HFFc6 (cell line): ENCODE results near the gene GLYATL1. TPM values are rescaled to one million over a fixed set of nuclear protein-coding genes. Genes with fewer than 3 reads are reported as not detected.
A peak's percentile ranks its signal among the peaks of the same experiment; 100 is the strongest.

Experiments used
- DNase-seq: peaks from one replicate; pipeline ENCODE4 v3.0.0-alpha.2; 2018
- H3K27ac Mint-ChIP-seq: 2 replicates; pipeline ENCODE4 v1.8.0; 2020; ENCODE audit warnings: mild to moderate bottlenecking, mixed read lengths
- H3K27me3 Mint-ChIP-seq: 2 replicates; pipeline ENCODE4 v1.8.0; 2021; ENCODE audit warnings: mild to moderate bottlenecking, moderate library complexity, mixed read lengths; ENCODE audit not compliant: insufficient read depth
- H3K36me3 Mint-ChIP-seq: 2 replicates; pipeline ENCODE4 v1.8.0; 2021; ENCODE audit warnings: low read depth, mixed read lengths
- H3K4me1 Mint-ChIP-seq: 2 replicates; pipeline ENCODE4 v1.8.0; 2020; ENCODE audit warnings: low read depth, mixed read lengths
- H3K4me3 Mint-ChIP-seq: 2 replicates; pipeline ENCODE4 v1.8.0; 2020; ENCODE audit warnings: mild to moderate bottlenecking, moderate library complexity, mixed read lengths
- H3K9me3 Mint-ChIP-seq: 2 replicates; pipeline ENCODE4 v1.8.0; 2020; ENCODE audit warnings: mild to moderate bottlenecking, mixed read lengths
- total RNA-seq, 6 experiments: library from RNA; stranded (reverse); fragmentation: NEBNext Ultra II Directional; extraction: Animal tissue kit (Norgen Biotek cat#: 25700); gene quantifications; 2 replicates in 1 of 6; 3 replicates in 5 of 6; pipeline ENCODE4 v1.2.3, GENCODE V29; 2021
- TF ChIP-seq, protein P1 (sequence below): fragments of 200-600 bp; sonication (generic); IDR thresholded peaks from 2 replicates; pipeline ENCODE4 v1.5.0; 2021; ENCODE audit warnings: antibody characterized with exemption, mild to moderate bottlenecking

The GLYATL1 gene
- total RNA-seq, 6 experiments from 2014 or later = 0.14 to 0.33 (median 0.23) TPM; not detected in 2

DNA sequence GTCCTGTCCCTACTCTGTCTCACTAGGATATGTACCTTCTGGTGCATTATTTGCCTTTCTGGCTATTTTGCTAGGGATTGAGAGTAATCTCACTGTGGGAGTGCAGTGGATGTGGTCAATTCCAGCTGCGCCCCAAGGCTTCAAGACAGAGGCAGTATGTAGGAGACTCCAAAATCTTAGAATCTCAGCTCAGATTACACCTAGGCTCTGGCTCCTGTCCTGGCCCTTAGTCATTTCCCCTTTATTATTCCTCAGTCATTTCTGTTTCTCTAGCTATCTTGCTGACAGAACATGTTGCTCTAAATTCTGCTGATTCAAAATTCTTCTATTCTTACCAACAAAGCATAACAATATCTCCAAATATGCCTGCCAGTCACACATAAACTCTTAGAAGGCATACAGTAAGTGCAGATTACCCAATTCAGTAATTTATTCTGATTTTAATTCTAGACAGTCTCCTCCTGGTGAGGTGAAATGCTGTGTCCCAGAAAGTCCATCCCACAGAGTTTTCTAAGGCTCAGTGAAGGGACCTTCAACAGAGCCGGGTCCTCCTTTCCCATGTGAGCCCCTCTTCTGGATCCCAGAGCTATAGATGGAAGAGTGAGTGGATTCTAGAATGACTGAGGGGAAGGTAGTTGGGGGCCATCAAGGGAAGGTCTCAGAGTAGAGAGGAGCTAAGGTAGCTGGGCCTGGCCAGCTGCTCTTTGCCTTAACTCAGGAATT lies 24.3 kb upstream of the GLYATL1 start:
- TF ChIP-seq, protein P1, sequence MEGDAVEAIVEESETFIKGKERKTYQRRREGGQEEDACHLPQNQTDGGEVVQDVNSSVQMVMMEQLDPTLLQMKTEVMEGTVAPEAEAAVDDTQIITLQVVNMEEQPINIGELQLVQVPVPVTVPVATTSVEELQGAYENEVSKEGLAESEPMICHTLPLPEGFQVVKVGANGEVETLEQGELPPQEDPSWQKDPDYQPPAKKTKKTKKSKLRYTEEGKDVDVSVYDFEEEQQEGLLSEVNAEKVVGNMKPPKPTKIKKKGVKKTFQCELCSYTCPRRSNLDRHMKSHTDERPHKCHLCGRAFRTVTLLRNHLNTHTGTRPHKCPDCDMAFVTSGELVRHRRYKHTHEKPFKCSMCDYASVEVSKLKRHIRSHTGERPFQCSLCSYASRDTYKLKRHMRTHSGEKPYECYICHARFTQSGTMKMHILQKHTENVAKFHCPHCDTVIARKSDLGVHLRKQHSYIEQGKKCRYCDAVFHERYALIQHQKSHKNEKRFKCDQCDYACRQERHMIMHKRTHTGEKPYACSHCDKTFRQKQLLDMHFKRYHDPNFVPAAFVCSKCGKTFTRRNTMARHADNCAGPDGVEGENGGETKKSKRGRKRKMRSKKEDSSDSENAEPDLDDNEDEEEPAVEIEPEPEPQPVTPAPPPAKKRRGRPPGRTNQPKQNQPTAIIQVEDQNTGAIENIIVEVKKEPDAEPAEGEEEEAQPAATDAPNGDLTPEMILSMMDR = no peak
- Mint-ChIP-seq H3K9me3 (peaks cover 22% of the 10 kb centered on the region), H3K36me3 (peaks cover 15% of the 10 kb centered on the region; the same call in 1 of the 2 replicates), H3K4me3 (no peak overlapping the region), H3K27ac (no peak overlapping the region), H3K4me1 (peaks cover 34% of the 10 kb centered on the region), H3K27me3 (no peaks in the 10 kb centered on the region)
- DNase-seq = no peak

DNA sequence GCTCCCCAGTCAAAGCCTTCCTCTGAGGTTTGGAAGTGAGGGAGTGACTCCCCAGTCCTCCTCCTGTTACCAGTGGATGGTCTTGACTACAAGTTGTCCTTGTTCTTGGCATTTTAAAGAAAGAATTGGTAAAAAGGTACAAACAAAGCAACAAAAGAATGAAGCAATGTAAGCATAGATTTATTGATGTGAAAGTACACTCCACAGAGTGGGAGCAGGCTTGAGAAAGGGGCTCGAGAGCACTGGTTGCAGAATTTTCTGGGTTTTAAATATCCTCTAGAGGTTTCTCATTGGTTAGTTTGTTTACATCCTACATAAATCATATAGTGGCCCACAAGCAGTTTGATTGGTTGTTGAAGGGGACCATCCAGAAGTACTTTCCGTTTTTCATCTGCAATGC lies 22.7 kb upstream of the GLYATL1 start:
- H3K4me1 Mint-ChIP-seq = peaks cover 32% of the 10 kb centered on the region
- no peak for DNase-seq
- H3K36me3 Mint-ChIP-seq = peaks cover 15% of the 10 kb centered on the region; the same call in 1 of the 2 replicates
- TF ChIP-seq, protein P1 = no peak
- H3K27me3 Mint-ChIP-seq = no peaks in the 10 kb centered on the region
- peaks cover 22% of the 10 kb centered on the region for H3K9me3 Mint-ChIP-seq
- no peak overlapping the region for H3K4me3 Mint-ChIP-seq
- no peak overlapping the region for H3K27ac Mint-ChIP-seq

DNA sequence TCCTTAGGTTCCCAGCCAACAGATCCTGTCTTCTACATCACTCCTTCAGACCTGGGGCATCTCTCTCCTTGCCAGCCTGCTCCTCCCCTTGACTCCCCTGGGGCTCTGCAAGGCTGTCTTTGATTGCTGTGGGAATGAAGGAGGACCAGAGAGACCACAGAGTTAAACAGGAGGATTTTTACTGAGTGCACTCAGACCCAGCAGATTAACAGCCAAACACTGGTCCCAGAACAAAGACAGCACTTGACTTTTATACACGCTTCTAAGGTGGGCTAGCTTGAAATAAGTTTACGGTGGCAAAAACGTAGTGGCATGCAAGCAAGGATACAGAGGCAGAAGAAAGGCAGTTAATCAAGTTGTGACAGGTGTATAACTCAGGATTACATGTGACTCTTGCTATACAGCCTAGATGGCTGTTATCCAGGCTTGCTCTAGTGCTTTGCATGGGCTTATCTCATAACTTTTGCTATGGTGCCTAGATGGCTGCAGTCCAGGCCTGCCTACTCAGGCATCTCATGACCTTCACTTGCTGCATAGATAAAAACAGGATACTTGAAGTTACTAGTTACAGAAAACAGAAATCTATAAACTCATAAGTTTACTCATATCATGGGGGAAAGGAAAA lies 22.0 kb upstream of the GLYATL1 start:
- peaks cover 15% of the 10 kb centered on the region; the same call in 1 of the 2 replicates for H3K36me3 Mint-ChIP-seq
- TF ChIP-seq, protein P1 = no peak
- H3K27me3 Mint-ChIP-seq = peaks cover 2% of the 10 kb centered on the region; the same call in 1 of the 2 replicates
- H3K9me3 Mint-ChIP-seq = peaks cover 22% of the 10 kb centered on the region
- H3K27ac Mint-ChIP-seq = no peak overlapping the region
- peaks cover 26% of the 10 kb centered on the region for H3K4me1 Mint-ChIP-seq
- no peak overlapping the region for H3K4me3 Mint-ChIP-seq
- DNase-seq = no peak

DNA sequence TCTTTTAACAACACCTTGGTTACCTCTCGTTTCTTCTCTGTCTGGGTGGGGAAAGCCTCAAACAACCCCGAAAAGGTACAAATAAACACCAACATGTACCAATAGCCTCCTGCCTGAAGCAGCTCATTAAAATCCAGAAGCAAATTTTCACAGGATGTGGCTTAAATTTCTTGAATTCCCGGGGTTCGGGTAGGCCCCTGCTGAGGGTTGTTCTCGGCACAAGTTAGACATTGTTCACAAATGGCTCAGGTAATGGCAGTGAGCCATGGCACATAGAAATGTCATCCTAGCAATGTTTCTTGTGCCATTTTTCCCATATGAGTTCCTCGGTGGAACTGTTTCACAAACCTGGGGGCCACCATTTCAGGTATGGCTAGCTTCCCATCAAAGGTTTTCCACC lies 19.7 kb upstream of the GLYATL1 start:
- Mint-ChIP-seq H3K27ac (no peak overlapping the region), H3K4me1 (peaks cover 33% of the 10 kb centered on the region), H3K4me3 (no peak overlapping the region), H3K9me3 (peaks cover 22% of the 10 kb centered on the region), H3K36me3 (peaks cover 15% of the 10 kb centered on the region; the same call in 1 of the 2 replicates), H3K27me3 (peaks cover 2% of the 10 kb centered on the region; the same call in 1 of the 2 replicates)
- TF ChIP-seq, protein P1 = no peak
- DNase-seq = peak; percentile 11

DNA sequence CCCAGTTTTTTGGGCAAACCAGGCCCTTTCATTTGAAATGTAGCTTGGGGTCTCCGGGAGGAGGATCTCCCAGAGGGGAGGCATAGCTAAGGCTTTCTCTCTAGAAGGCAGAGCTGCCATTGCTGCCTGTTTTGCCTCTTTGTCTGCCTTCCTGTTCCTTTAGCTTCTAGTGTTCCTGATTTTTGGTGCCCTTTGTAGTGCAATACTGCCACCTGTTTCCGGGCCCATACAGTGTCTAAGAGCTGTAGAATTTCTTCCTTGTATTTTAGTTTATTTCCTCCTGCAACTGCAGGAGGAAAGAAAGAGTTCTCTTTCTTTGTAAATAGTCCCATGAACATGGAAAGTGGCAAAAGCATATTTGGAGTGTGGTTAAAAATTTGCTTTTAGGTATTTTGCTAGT lies 19.3 kb upstream of the GLYATL1 start:
- no peak for DNase-seq
- Mint-ChIP-seq H3K4me1 (peaks cover 29% of the 10 kb centered on the region), H3K4me3 (no peak overlapping the region), H3K27me3 (peaks cover 2% of the 10 kb centered on the region; the same call in 1 of the 2 replicates), H3K27ac (no peak overlapping the region), H3K9me3 (peaks cover 22% of the 10 kb centered on the region), H3K36me3 (peaks cover 15% of the 10 kb centered on the region; the same call in 1 of the 2 replicates)
- TF ChIP-seq, protein P1 = peak; percentile 27; the same call in 1 of the 2 replicates
